Liver (tissue), 9 donors: ENCODE data around the gene MVB12B. TPM values are rescaled to one million over a fixed set of nuclear protein-coding genes. Genes with fewer than 3 reads are reported as not detected.

ENCODE experiments used
- DNase-seq: peaks from one replicate; pipeline ENCODE4 v3.0.0-alpha.2; 2017; ENCODE audit warnings: low spot score
- H3K27ac ChIP-seq, 2 donors: one replicate each; pipeline ENCODE4 v1.7.0; 2013; ENCODE audit warnings: inconsistent platforms in 2 of 2, low read length in 2 of 2, control low read depth in 1 of 2, low read depth in 1 of 2, mild to moderate bottlenecking in 1 of 2
- H3K27me3 ChIP-seq, 4 donors: one replicate each; pipeline versions ENCODE4 v1.6.1 to v1.7.0; 2013; ENCODE audit warnings: low read length in 3 of 4, inconsistent platforms in 1 of 4, mild to moderate bottlenecking in 1 of 4, moderate library complexity in 1 of 4; ENCODE audit not compliant: control insufficient read depth in 4 of 4, insufficient read depth in 4 of 4
- H3K36me3 ChIP-seq, 4 donors: one replicate each; pipeline versions ENCODE4 v1.6.1 to v1.7.0; 2013; ENCODE audit warnings: low read length in 3 of 4, mild to moderate bottlenecking in 3 of 4, low read depth in 1 of 4, moderate library complexity in 1 of 4; ENCODE audit not compliant: control insufficient read depth in 4 of 4, insufficient read depth in 3 of 4
- H3K4me1 ChIP-seq, 4 donors: one replicate each; pipeline versions ENCODE4 v1.6.1 to v1.7.0; 2013; ENCODE audit warnings: low read length in 3 of 4, mild to moderate bottlenecking in 3 of 4, moderate library complexity in 1 of 4; ENCODE audit not compliant: control insufficient read depth in 4 of 4, insufficient read depth in 4 of 4
- H3K4me3 ChIP-seq, 3 donors: one replicate each; pipeline versions ENCODE4 v1.6.1 to v1.7.0; 2013; ENCODE audit warnings: low read length in 3 of 3, control low read depth in 1 of 3, low read depth in 1 of 3, mild to moderate bottlenecking in 1 of 3
- H3K9ac ChIP-seq, 2 donors: one replicate each; pipeline ENCODE4 v1.7.0; 2013; ENCODE audit warnings: low read length in 2 of 2, mild to moderate bottlenecking in 2 of 2, moderate library complexity in 2 of 2, control low read depth in 1 of 2, low read depth in 1 of 2
- H3K9me3 ChIP-seq, 4 donors: one replicate each; pipeline versions ENCODE4 v1.6.1 to v1.7.0; 2013; ENCODE audit warnings: low read length in 3 of 4; ENCODE audit not compliant: control insufficient read depth in 4 of 4
- EGR1 ChIP-seq, 2 donors: IDR thresholded peaks; 2 replicates each; pipeline ENCODE4 v1.6.1; 2016 to 2018; ENCODE audit warnings: antibody characterized with exemption in 2 of 2, low read depth in 2 of 2
- FOXA1 ChIP-seq: IDR thresholded peaks from 2 replicates; pipeline ENCODE4 v1.6.1; 2016; ENCODE audit warnings: antibody characterized with exemption
- FOXA2 ChIP-seq: IDR thresholded peaks from 2 replicates; pipeline ENCODE4 v1.6.1; 2016; ENCODE audit warnings: antibody characterized with exemption
- HNF4G ChIP-seq: IDR thresholded peaks from 2 replicates; pipeline ENCODE4 v1.6.1; 2016; ENCODE audit warnings: antibody characterized with exemption
- JUND ChIP-seq, 2 donors: IDR thresholded peaks; 2 replicates each; pipeline ENCODE4 v1.6.1; 2016; ENCODE audit warnings: antibody characterized with exemption in 2 of 2
- NR2F2 ChIP-seq: IDR thresholded peaks from 2 replicates; pipeline ENCODE4 v1.6.1; 2016; ENCODE audit warnings: antibody characterized with exemption
- RAD21 ChIP-seq, 2 donors: IDR thresholded peaks; 2 replicates each; pipeline ENCODE4 v1.6.1; 2016; ENCODE audit warnings: antibody characterized with exemption in 2 of 2, mild to moderate bottlenecking in 2 of 2
- REST ChIP-seq: IDR thresholded peaks from 2 replicates; pipeline ENCODE4 v1.6.1; 2016; ENCODE audit warnings: antibody characterized with exemption, mild to moderate bottlenecking
- SP1 ChIP-seq: IDR thresholded peaks from 2 replicates; pipeline ENCODE4 v1.6.1; 2018; ENCODE audit warnings: antibody characterized with exemption, mild to moderate bottlenecking
- TAF1 ChIP-seq: conservative IDR thresholded peaks from 2 replicates; pipeline ENCODE4 v1.6.1; 2016; ENCODE audit warnings: antibody characterized with exemption, mild to moderate bottlenecking
- ZBTB33 ChIP-seq: IDR thresholded peaks from 2 replicates; pipeline ENCODE4 v1.6.1; 2016; ENCODE audit warnings: antibody characterized with exemption
- WGBS: extraction: QIAGEN DNeasy Blood & Tissue Kit; methylation state at CpG from one replicate; pipeline ENCODE4 v1.1.7; 2013; 5-methylcytosine and 5-hydroxymethylcytosine counted together
- polyA plus RNA-seq, 2 donors: library from polyadenylated mRNA; stranded (reverse) in 1 of 2; unstranded in 1 of 2; fragments of 200-250 nt in 1 of 2; fragments of >200 nt in 1 of 2; fragmentation: Nextera tagmentation in 1 of 2; extraction: Ambion mirVana in 1 of 2; gene quantifications; one replicate each; pipeline versions ENCODE4 v1.2.1 to v1.2.3, GENCODE V29; 2013 to 2015
- total RNA-seq, 2 donors: library from RNA; depleted of rRNA; stranded (reverse); fragments of >200 nt; gene quantifications; one replicate each; pipeline ENCODE4 v1.2.3, GENCODE V29; 2014
- TF ChIP-seq, protein P1 (sequence below): IDR thresholded peaks from 2 replicates; pipeline ENCODE4 v1.6.1; 2016; ENCODE audit warnings: antibody characterized with exemption
- TF ChIP-seq, protein P2 (sequence below): fragments of 150-350 bp; IDR thresholded peaks from 2 replicates; pipeline ENCODE4 v1.5.1; 2017; ENCODE audit warnings: improper control_type of control experiment, low read depth, low read length; ENCODE audit not compliant: missing input control
- donor health status: healthy.
- donor health status: healthy.
- donor health status: healthy.
- donor health status: healthy.
- donor health status: healthy.

MVB12B gene
- total and polyA plus RNA-seq, 4 donors, result 5.3 to 12.4 (median 8.4) TPM

- 71% methylated on average over 7 of the region's 7 CpGs for WGBS
- Histone ChIP-seq H3K27me3 (no peaks in the 10 kb centered on the region), H3K9me3 (no peaks in the 10 kb centered on the region), H3K27ac (no peak overlapping the region), H3K4me3 (no peak overlapping the region), H3K36me3 (peaks cover 0 to 6% (median under 1%) of the 10 kb centered on the region in 4 donors), H3K4me1 (no peaks in the 10 kb centered on the region), H3K9ac (no peak overlapping the region)
- no peak for DNase-seq
- TF ChIP-seq REST, result no peak
- TF ChIP-seq FOXA2, result no peak
- no peak for TF ChIP-seq NR2F2
- TF ChIP-seq FOXA1, result no peak
- TF ChIP-seq SP1, result no peak
- no peak for TF ChIP-seq RAD21 (IDR thresholded peaks at IDR 0.05)
- TF ChIP-seq, protein P1, sequence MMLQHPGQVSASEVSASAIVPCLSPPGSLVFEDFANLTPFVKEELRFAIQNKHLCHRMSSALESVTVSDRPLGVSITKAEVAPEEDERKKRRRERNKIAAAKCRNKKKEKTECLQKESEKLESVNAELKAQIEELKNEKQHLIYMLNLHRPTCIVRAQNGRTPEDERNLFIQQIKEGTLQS, result no peak
- TF ChIP-seq, protein P2, sequence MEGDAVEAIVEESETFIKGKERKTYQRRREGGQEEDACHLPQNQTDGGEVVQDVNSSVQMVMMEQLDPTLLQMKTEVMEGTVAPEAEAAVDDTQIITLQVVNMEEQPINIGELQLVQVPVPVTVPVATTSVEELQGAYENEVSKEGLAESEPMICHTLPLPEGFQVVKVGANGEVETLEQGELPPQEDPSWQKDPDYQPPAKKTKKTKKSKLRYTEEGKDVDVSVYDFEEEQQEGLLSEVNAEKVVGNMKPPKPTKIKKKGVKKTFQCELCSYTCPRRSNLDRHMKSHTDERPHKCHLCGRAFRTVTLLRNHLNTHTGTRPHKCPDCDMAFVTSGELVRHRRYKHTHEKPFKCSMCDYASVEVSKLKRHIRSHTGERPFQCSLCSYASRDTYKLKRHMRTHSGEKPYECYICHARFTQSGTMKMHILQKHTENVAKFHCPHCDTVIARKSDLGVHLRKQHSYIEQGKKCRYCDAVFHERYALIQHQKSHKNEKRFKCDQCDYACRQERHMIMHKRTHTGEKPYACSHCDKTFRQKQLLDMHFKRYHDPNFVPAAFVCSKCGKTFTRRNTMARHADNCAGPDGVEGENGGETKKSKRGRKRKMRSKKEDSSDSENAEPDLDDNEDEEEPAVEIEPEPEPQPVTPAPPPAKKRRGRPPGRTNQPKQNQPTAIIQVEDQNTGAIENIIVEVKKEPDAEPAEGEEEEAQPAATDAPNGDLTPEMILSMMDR, result no peak
Observed at GRCh38 chr9:126348911-126349550, 22.4 kb downstream of the MVB12B start.

DNA sequence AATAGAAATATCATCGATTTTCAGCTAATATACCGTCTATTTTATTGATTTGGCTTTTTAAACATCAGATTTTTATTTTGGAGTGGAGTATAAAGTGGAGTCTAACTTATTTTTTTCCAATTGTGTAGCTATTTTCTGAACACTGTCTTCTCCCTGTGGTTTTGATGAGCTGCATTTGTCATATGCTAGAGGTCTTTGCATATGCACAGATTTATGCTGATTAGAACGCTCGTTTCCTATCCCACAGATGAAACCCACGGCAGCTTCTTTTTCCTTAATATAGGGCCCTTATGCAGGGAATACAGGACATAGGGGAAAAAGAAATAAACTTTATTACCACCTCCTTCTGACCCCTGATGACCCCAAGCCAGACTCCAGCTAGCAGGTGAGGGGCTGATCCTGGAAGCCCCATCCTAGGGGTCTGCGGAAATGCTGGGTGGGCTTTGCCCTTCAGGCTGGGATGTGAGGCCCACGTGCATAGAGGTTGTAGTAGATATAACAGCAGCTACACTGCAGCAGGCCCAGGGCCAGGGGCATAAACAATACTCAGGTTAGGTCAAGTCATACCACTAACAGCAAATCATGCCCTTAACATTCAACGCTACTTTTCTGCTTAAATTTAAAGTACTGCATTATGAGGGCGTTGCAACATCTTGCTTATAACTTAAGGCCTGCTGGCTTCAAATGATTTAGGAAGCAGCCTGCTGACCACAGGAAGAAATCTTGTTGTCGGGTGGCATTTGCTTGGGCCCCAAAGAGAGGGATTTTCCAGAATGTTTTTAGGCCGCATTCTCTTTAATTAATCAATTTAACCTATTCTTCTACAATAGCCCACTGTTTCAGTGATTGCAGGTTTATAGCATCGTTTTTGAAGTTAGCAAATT, 28.5 kb downstream of the MVB12B start:
- TF ChIP-seq EGR1 (IDR thresholded peaks at IDR 0.05; ENCODE audit: low read depth in 2 of 2) (no peak), TAF1 (no peak), JUND (IDR thresholded peaks at IDR 0.05) (no peak), ZBTB33 (no peak), HNF4G (no peak)
- TF ChIP-seq, protein P2, result no peak
- 91% methylated on average over 12 of the region's 12 CpGs for WGBS
- H3K9ac ChIP-seq, result no peak overlapping the region
- H3K9me3 ChIP-seq, result no peaks in the 10 kb centered on the region
- no peak for DNase-seq
- no peak overlapping the region for H3K4me3 ChIP-seq
- H3K4me1 ChIP-seq, result no peaks in the 10 kb centered on the region
- no peaks in the 10 kb centered on the region for H3K27me3 ChIP-seq
- no peaks in the 10 kb centered on the region for H3K36me3 ChIP-seq
- H3K27ac ChIP-seq, result no peak overlapping the region
